Frontal cortex (tissue), 4 donors: ENCODE data around the gene CROCC. TPM values are rescaled to one million over a fixed set of nuclear protein-coding genes. Genes with fewer than 3 reads are reported as not detected.
"Not testable (repeated sequence)": the region's sequence is repeated elsewhere in the genome, so short reads cannot be mapped to it uniquely, and the experiment has no call there.

ENCODE experiments used
- DNase-seq, 2 donors: peaks; one replicate each; pipeline ENCODE4 v3.0.0; 2012; ENCODE audit warnings: low spot score in 2 of 2
- FAIRE-seq: peaks from 2 replicates; lab custom pipeline; 2012; peaks lifted over from hg19 to GRCh38; lab: Jason Lieb, UNC
- total RNA-seq: library from RNA; depleted of rRNA; stranded (reverse); fragments of >200 nt; gene quantifications from one replicate; pipeline ENCODE4 v1.2.3, GENCODE V29; 2014
- donor health status: control.
- donor health status: control.
- donor health status: control.

The CROCC gene
- total RNA-seq, 1 donor from 2014 or later = 17.5 TPM

DNA sequence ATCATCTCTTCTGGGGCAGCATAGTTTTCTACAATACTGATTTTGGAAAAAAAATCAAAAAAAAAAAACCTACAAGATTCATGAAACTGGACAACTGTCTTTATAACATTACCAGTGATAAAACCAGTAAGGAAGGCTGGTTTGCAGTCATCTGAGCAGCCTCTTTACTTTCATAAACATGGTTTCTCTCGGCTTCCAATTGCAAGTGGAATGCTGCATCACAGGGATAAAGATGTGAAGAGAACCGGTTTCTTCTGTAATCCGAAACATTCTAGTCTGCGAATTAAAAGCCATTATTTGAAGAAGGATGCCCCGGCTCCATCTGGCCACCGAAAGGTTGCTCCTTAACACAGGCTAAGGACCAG is 26.5 kb upstream of the CROCC start:
- not testable (repeated sequence) for FAIRE-seq, DNase-seq

DNA sequence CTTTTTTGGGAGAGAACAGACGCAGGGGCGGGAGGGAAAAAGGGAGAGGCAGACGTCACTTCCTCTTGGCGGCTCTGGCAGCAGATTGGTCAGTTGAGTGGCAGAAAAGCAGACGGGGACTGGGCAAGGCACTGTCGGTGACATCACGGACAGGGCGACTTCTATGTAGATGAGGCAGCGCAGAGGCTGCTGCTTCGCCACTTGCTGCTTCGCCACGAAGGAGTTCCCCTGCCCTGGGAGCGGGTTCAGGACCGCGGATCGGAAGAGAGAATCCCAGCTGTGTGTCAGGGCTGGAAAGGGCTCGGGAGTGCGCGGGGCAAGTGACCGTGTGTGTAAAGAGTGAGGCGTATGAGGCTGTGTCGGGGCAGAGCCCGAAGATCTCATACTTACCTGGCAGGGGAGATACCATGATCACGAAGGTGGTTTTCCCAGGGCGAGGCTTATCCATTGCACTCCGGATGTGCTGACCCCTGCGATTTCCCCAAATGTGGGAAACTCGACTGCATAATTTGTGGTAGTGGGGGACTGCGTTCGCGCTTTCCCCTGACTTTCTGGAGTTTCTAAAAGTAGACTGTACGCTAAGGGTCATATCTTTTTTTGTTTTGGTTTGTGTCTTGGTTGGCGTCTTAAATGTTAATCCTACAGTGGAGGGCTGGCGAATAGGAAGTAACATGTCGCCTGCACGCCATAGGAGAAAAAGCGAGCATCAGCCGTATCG is 26.0 kb upstream of the CROCC start, which contains the start of gene RNU1-2:
RNU1-2 (plus strand) TSS at position 383 of the 718 bp plus-strand sequence.
- peak in 1 of 2 donors; percentile 44 for DNase-seq
- FAIRE-seq = peak; percentile 89

DNA sequence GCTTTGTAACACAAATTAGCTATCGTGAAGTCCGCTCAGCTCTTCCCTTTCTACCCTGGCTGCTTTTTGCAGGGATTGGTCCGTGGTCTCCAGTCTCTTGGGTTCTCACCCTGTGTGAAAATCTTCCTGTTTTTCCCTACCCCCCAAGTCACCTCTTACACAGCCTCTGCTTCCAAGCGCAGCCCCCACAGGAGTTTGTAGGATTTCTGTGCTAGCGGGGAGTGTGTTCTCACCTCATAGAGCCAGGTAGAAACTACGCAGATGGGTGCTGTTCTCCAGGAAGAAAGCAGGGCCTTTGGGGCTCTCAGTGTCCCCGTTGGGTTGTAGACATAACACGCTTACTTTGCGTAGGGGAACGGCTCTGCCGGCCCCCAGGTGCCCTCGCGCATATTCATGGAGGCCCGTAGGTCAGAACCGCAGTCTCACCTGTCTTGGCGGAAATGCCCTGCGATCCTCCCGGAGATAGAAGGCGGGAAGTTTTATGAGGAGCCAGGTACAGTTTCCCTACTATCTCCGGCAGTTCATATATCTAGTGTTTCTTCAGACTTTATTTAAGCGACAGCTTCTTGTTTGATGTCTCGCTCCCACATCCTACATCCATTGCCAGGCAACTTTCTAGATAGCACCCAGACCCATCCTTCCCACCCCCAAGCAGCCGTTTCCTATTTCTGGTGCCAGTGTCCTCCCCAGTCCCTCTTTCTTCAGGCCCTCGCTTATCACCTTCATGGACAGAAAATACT is 25.2 kb upstream of the CROCC start:
- FAIRE-seq, DNase-seq: not testable (repeated sequence)

DNA sequence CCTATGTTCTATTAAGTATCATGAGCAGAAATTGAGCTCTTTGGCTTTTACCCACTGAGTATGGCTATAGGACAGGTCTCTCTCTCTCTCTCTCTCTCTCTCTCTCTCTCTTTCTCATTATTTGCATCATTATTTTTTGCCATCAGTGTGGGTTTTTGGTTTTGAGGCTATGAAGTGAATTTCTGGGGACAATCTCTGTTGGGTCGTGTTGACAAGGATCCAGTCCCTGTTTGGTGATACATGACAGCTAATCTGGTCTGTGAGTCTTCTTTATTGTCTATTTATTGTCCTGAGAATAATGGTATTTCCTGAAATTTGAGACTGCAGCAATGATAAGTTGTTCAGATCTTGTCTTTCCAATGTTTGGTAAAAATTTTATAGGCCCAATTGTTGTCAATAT is 24.1 kb upstream of the CROCC start:
- not testable (repeated sequence) for DNase-seq, FAIRE-seq

DNA sequence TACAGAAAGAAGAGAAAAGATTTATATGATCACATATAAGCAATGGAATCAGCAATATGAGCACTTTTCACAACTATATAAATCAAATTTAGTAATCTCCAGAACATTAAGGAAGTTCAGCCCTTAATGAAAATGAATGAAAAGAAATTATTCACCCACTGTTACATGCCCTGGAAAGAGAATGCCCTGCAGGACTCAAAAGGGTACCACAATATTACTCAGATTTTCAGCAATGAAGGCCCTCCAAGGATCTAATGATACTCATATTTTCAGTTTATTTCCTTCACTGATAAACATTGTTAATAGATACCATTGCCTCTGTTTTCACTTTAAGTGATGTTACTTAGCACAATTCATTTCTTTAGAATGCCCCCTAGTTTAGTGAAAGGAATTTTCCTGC is 23.4 kb upstream of the CROCC start:
- not testable (repeated sequence) for DNase-seq, FAIRE-seq

DNA sequence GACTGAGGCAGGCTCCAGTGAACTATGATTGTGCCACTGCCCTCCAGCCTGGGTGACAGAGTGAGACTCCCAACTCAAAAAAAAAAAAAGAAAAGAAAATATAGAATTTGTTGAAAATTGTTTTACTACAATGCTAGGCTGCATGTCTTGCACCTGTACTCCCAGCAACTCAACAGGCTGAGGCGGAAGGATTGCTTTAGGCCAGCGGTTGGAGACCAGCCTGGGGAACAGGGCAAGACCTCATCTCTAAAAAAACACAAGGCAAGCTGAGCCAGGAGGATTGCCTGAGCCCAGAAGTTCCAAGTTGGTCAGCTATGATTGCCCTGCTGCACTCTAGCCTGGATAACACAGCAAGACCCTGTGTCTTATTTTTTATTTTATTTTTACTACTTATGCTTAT is 22.7 kb upstream of the CROCC start:
- FAIRE-seq, DNase-seq: not testable (repeated sequence)

DNA sequence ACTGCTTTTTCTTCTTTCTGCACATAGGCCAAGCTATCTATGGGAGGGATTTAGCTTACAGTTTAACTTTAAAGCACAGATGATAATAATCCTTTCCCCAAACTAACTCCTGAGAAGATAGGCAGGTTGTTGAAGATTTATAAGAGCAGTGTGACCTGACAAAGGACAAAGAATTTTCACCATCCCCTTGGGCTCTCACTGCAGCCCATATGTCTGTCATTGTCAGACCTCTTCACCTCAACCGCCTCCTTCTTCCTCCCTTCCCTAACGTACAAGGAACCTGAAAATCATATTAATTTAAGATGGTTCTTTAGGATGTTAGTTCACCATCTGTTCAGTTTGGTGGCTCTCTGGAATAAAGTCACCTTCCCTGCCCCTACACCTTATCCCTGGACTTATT is 21.0 kb upstream of the CROCC start:
- FAIRE-seq (no peak), DNase-seq (no peak)

DNA sequence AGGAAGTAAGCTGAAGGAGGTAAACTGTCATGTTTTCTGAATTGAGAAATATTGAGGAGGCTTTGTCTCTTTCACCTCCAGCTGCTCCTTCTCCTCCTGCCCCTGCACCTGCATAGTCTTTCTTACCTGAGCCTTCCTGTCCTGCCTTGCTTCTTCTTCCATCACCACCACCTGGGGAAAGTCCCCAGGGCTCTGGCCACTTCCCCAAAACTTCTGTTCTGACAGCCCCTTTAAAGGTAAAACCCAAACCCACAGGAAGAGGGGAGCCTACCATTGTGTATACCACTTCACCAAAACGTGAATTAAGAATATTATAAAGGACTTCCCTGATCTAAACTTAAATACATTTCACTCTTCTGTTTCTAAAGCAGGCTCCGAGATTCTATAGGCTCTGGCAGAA is 20.4 kb upstream of the CROCC start:
- FAIRE-seq, DNase-seq: not testable (repeated sequence)

DNA sequence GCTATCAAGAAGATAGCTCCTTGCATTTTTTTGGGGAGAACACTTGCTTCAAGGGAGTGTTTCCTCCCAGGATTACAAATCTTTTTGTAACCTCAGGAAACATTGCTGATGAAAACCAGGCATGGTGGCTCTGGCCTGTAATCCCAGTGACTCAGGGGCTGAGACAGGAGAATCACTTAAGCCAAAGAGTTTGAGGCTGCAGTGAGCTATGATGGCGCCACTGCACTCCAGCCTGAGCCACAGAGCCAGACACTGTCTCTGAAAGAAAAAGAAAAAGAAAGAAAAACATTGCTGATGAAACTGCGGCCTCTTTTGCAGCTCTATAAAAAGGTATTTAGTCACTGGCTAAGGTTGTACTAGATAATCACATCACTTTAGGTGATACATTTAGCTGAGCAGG is 18.7 kb upstream of the CROCC start:
- DNase-seq (no peak), FAIRE-seq (no peak)

DNA sequence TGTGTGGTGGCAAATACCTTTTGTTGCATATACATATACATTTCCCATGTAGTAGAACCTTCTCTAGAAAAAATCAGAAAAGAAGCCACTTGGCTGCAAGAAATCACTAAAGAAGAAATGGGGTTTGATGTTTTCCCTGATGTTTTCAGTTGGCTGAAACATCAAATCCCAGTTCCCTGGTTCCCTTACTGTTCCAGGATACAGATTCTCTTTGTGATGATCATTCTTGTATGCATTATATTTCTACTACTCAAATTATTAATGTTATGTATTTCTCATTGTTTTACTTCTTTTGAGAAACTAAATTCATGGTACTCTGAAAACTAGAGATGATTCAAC is 18.3 kb upstream of the CROCC start:
- FAIRE-seq (no peak), DNase-seq (no peak)

DNA sequence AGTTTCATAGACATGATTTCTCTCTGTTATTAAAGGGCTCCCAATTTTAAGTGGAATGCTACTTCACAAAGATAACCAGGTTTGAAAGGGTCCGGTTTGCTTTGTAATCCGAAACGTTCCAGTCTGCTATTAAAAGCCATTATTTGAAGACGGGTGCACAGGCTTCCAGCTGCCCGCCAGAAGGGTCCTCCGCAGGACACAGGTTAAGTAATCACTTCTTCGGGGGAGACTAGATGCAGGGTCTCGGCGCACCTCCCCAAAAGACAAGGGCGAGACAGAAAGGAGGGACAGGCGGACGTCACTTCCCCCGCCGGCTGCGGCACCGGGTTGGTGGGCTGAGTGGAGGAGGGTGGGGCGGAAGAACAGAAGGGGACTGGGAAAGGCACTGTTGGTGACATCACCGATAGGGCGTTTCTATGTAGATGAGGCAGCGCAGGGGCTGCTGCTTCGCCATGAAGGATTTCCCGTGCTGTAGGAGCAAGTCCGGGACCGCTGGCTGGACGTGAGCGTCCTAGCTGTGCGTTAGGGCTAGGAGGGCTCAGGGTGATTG is 17.1 kb upstream of the CROCC start:
- FAIRE-seq (no peak), DNase-seq (peak; percentile 68 to 96)

DNA sequence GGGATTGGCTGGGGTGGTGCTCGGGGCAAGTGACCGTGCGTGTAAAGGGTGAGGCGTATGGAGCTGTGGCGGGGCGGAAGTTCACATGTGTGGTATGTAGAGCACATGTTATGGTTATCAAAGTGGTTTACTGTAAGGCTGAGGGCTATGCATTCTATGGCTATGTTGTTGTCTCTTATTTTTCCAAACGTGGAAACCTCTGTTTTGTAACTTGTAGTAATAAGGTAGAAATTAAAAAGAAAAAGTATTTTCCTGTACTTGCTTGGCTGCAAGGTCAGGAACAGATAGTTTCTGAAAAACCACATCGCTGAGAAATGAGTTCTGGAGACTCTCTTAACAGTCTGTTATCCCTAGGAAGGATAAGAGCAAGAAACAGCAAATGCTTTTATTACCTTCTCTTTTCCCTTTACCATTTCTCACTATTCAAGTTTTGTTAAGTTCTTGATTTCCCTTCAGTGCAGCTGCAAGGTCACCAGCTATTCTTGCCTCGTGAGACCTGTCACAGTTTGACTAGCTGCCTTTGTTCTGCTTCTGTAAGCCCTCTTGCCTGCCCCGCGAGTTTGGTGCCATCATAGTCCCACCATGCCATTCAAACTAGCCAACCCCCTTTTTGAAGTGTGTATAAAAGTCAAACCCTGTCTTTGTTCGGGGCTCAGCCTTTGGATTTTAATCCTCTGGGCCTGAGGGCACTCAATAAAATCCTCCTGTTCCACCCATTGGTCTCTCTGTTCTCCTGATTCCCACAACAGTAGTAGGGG is 16.4 kb upstream of the CROCC start:
- DNase-seq (peak in 1 of 2 donors; percentile 52), FAIRE-seq (no peak)

DNA sequence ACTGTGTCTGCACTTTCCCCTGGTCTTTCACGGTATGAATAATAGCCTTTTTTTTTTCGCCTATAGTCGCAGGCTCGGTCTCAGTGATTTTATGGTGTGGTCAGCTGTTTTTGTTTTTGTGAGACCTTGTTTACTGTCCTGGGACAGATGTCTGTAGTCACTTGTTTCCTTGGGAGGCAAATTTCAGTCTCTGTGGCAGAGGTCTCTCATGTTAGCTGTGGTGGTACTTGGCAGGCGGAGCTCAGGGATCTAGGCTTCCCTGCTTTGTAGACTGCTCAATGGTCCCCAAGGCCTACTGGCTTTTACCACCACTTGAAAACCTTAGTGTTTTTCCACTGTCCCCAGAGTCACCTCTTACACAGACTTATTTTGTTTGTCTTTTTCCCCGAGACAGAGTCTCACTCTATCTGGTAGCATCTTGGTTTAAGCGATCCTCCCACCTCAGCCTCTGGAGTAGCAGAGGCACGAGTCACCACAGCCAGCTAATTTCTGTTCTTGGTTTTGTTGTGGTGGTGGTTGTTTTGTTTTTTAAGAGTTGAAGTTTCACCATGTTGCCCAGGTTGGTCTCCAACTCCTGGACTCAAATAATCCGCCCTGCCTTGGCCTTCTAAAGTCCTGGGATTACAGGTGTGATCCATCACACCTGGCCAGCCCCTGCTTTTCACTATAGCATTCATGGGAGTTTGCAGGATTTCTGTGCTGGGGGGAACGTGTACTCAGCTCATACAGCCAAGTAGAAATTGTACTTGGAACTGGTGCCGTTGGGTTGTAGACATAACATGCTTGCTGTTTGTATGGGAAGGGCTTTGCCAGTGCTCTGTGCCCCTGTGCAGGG is 15.6 kb upstream of the CROCC start:
- FAIRE-seq = no peak
- no peak for DNase-seq

DNA sequence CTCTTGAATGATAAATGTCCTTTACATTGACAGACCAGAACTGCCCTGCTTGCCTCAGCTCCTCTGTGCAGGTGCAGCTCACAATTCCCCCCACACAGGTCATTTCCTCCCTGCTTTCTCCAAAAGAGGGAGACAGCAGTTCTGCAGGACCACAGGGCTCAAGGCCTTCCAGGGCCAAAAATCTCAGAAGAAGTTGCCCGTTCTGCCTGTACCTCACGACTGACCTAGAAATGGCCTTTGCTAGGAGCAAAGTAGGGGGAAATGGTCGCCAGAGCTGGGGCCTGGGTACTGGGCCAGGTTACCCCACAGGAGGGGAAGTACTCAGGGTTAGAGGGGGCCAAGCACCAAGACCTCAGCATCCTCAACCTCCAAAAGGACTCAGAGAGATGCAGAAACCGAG is 14.9 kb upstream of the CROCC start:
- FAIRE-seq = no peak
- DNase-seq = no peak

DNA sequence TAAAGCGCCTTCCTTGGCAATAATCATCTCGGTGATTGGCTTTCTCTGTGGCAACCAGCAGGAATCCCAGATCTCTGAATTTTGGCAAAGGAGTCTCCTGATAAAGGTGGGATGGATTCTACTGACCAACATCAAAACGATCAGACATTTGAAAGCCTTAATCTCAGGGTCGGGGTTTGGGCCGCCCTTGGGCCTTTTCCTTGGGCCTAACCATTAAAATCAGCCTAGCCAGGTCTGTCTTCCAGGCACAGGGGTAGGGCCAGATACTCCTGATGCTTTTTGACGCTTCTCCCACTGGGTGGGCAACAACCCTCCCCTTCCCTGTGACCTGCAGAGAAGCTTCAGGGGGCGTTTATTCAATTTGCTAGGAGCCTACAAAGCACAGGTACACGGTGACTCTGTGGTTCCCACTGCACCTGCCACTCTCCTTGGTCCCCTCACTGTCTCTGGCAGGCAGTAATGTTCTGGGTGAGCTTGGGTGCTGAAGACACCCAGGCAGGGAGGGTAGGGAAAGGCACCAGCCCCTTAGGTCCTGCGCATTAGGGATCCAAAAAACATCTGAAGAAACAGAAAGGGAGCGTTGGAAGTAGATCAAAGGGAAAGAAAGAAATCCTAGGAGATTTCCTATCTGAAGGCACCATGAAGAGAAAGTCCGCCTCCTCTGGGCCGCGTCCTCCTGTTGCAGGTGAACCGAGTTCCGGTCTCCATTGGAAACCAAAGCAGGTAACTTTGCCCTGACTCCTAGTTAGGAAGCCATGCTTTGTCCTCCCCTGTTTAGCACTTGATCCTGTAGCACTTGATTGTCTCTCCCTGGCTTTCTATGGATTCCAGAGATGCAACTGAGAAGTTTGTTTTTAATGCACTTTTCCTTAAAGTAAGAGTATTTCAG is 13.6 kb upstream of the CROCC start:
- FAIRE-seq = no peak
- no peak for DNase-seq

DNA sequence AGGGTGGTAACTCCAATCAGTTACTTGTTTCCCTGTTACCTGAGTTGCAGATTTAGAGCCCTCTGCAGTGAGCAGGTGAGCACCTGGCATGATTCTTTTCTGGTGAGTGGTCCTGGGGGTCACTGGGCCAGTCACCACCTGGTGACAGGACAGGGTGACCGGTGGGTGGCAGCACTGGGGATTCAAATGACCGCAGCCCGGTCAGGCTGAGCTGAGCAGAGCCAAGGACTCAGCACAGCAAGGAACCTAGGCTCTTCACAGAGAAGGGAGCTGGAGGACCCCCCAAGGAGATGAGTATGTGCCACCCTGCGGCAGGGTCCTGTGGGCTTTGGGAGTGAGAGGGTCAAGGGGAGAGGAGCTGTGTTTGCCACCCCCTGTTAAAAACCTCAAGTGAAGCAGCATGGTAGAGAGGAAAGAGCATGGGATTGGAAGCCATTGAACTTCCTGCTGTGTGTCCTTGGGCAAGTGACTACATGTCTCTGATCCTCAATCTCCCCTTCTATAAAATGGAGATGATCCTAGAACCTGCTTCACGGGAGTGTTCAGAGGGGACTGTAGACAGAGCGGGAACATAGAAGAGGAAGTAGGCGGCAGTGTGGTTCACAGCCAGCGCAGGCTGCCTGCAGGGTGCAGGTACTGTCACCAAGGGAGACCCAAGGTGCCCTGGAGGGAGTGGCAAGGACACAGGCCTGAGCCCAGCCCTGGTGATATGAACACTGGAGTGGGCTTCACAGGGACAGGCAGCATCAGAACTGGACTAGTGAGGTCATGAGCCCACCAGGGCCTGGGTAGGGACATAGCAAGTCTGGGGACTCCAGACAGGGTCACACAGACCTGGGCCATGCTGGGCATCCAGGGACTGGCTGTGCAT is 9.6 kb upstream of the CROCC start:
- FAIRE-seq, DNase-seq: not testable (repeated sequence)

DNA sequence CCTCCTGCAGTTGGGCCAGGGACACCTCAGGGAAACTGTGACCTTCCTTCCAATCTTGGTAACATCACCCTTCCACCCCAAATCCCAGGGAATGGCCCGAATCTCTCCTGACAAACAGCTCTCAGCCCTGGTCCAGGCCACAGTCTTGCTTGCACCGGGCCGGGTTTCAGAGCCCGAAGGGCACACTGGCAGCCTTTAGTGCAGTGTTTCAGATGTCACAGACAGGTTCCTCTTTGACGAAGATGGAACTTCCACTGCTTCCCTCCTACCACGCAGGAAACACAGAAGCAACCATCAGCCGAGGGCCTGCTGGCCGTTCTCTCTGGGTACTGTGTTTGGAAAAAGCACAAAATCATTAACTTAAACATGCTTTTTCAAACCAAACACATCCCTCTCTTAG is 9.0 kb upstream of the CROCC start:
- not testable (repeated sequence) for DNase-seq

More for the DNA sequence above, 9.0 kb upstream of the CROCC start:
- FAIRE-seq = not testable (repeated sequence)
